Muscle layer of colon (tissue), 2 donors: Measurements from ENCODE around the gene SUCNR1.

Experiments
- H3K27ac ChIP-seq: one replicate; pipeline ENCODE4 v1.7.0; 2013; ENCODE audit warnings: low read depth, mild to moderate bottlenecking, low read length, moderate library complexity
- H3K27me3 ChIP-seq, 2 donors: one replicate each; pipeline ENCODE4 v1.7.0; 2013; ENCODE audit warnings: low read length in 2 of 2, mild to moderate bottlenecking in 2 of 2; ENCODE audit not compliant: insufficient read depth in 2 of 2, control insufficient read depth in 1 of 2
- H3K36me3 ChIP-seq: one replicate; pipeline ENCODE4 v1.7.0; 2013; ENCODE audit warnings: mild to moderate bottlenecking, low read length; ENCODE audit not compliant: insufficient read depth
- H3K4me1 ChIP-seq: one replicate; pipeline ENCODE4 v1.7.0; 2013; ENCODE audit warnings: mild to moderate bottlenecking, low read length; ENCODE audit not compliant: insufficient read depth
- H3K4me3 ChIP-seq, 2 donors: one replicate each; pipeline ENCODE4 v1.7.0; 2013; ENCODE audit warnings: low read length in 2 of 2, low read depth in 1 of 2, mild to moderate bottlenecking in 1 of 2, moderate library complexity in 1 of 2
- H3K9ac ChIP-seq: one replicate; pipeline ENCODE4 v1.7.0; 2013; ENCODE audit warnings: low read length
- H3K9me3 ChIP-seq: one replicate; pipeline ENCODE4 v1.7.0; 2013; ENCODE audit warnings: mild to moderate bottlenecking, low read length
- donor health status: abdominal sarcoma.
- donor health status: Adenocarcinoma of cecum.

Gene SUCNR1

DNA sequence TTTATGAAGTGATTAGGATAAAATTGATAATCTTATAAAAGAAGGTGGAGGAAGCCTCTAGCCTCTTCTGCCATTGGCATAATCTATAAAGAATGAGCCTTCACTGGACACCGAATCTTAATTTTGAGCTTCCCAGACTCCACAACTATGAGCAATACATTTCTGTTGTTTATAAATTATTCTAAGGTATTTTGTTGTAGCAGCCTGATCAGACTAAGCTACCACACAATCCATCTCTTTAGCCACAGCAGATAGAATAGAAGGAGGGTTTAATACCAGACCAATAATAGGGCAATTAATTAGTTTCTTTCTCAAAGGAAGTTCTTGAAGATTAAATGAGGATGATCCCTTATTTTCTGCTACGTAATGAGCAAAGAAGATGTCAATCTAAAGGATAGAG lies 33.3 kb downstream of the SUCNR1 start:
- H3K4me3 ChIP-seq: no peak overlapping the region
- H3K36me3 ChIP-seq: no peaks in the 10 kb centered on the region
- no peak overlapping the region for H3K27ac ChIP-seq
- H3K9ac ChIP-seq: no peak overlapping the region
- H3K27me3 ChIP-seq: no peaks in the 10 kb centered on the region
- no peaks in the 10 kb centered on the region for H3K9me3 ChIP-seq
- peaks cover 28% of the 10 kb centered on the region for H3K4me1 ChIP-seq

DNA sequence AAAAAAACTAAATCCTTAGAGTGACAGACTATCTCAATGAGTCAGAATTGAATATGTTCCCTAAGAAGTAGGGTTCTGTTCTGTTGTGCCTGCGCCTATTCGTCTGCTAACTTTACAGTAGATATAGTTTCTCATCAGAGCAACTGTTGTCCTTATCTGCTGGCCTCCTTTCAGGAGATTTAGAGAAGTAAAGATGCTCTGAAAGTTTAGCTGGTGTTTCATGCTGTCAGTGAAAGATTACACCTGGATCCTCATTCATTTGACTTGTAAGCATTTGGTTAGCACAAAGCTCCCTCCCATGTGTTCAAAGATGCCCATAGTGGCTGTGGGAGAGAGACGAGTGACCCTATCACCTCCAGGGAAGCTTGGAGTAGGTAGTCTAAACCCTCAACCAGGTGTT lies 35.0 kb downstream of the SUCNR1 start:
- H3K4me3 ChIP-seq: no peak overlapping the region
- no peaks in the 10 kb centered on the region for H3K36me3 ChIP-seq
- no peak overlapping the region for H3K27ac ChIP-seq
- H3K27me3 ChIP-seq: no peaks in the 10 kb centered on the region
- peaks cover 11% of the 10 kb centered on the region for H3K4me1 ChIP-seq
- no peaks in the 10 kb centered on the region for H3K9me3 ChIP-seq
- no peak overlapping the region for H3K9ac ChIP-seq

DNA sequence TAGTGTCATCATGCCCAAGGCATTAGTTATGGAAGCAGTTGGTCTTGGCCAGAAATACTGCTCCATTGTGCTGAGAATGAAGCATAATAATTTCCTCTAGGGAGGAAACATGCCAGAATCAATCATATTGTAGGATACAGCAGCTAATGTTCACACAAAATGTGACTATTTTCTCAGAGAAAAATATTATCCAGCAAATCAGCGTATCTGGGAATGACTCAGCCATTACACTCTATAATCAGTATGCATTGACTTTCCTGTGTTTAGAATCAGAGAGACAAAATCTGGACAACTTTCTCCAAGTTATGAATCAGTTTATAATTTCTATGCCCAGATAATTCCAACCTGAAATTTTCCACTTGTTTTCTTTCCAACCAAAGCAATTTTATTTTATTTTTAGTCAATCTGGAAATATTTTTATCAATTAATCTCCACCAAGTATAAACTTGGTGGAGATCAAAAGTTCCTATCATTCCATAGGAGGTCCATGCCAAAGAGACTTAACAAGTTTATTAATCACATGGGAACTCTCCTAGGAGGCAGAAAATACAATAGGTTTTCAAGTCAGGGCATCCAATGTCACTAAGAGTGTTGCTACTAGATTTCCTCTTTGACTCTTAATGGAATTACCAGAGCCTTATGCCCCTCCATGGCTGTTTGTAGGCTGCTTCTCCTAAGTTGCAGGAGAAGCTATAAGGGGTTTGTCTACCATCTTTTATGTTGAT lies 36.4 kb downstream of the SUCNR1 start:
- H3K27ac ChIP-seq: no peak overlapping the region

DNA sequence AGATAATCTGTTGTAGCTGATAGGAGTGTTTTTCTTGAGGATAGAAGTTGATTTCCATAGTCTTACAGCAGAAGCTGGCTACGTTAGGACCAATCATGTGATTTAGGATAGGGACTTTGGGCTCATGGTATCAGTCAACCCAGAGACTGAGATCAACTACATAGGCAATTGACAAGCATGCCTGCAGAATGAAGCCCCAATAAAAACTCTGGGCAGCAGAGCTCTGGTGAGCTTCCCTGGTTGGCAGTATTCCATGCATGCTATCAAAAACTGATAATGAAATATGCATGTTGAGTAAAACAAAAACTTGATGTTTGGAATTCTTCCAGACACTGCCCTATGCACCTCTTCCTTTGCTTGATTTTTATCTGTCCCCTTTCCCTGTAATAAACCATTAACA lies 38.0 kb downstream of the SUCNR1 start:
- Histone ChIP-seq H3K9ac (no peak overlapping the region), H3K27me3 (no peaks in the 10 kb centered on the region), H3K27ac (no peak overlapping the region), H3K36me3 (no peaks in the 10 kb centered on the region), H3K4me1 (no peaks in the 10 kb centered on the region), H3K4me3 (no peak overlapping the region), H3K9me3 (no peaks in the 10 kb centered on the region)

More for the DNA sequence above, 36.4 kb downstream of the SUCNR1 start:
- Histone ChIP-seq H3K9ac (no peak overlapping the region), H3K36me3 (no peaks in the 10 kb centered on the region), H3K27me3 (no peaks in the 10 kb centered on the region), H3K9me3 (no peaks in the 10 kb centered on the region), H3K4me3 (no peak overlapping the region), H3K4me1 (no peaks in the 10 kb centered on the region)

DNA sequence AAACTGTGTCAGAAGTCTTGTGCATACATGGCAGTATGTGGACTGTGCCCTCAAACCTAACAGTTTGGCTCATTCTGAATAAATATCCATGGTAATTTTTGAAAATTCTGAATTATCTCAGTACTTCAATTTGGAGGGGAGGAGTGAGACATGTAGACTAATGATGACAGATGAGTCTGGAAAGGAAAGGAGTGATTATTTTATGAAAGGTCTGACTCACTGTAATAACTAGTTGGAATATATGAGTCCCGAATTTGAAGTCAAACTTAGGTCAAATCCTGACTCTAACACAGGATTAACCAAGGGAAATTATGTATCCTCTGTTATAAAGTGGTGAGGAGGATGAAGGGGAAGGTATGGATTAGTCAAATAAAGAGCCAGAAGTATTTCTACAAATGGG lies 38.6 kb downstream of the SUCNR1 start:
- Histone ChIP-seq H3K27me3 (no peaks in the 10 kb centered on the region), H3K9ac (no peak overlapping the region), H3K36me3 (no peaks in the 10 kb centered on the region), H3K4me1 (no peaks in the 10 kb centered on the region), H3K9me3 (no peaks in the 10 kb centered on the region), H3K4me3 (no peak overlapping the region), H3K27ac (no peak overlapping the region)

DNA sequence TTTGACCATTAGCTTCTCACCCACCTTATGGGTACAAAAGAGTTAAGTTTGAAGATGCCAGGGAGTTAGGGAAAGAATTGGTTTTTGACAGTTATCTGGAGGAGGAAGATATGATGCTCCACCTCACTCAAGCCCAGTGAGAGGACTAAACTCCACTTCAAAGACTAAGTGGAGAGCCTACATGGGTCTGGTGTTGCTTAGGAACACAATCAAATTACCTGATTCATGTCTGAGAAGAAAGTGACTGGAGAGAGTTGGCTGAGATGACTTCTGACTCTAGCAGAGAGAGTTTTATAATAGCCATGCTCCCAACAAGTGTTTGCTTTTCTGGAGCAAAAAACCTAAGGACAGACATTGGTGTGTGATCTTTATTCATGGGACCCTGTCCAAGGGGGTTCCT lies 43.3 kb downstream of the SUCNR1 start:
- H3K9me3 ChIP-seq: no peaks in the 10 kb centered on the region
- H3K4me3 ChIP-seq: no peak overlapping the region
- H3K27me3 ChIP-seq: no peaks in the 10 kb centered on the region
- no peak overlapping the region for H3K27ac ChIP-seq
- H3K4me1 ChIP-seq: peaks cover 5% of the 10 kb centered on the region
- H3K36me3 ChIP-seq: no peaks in the 10 kb centered on the region
- no peak overlapping the region for H3K9ac ChIP-seq

DNA sequence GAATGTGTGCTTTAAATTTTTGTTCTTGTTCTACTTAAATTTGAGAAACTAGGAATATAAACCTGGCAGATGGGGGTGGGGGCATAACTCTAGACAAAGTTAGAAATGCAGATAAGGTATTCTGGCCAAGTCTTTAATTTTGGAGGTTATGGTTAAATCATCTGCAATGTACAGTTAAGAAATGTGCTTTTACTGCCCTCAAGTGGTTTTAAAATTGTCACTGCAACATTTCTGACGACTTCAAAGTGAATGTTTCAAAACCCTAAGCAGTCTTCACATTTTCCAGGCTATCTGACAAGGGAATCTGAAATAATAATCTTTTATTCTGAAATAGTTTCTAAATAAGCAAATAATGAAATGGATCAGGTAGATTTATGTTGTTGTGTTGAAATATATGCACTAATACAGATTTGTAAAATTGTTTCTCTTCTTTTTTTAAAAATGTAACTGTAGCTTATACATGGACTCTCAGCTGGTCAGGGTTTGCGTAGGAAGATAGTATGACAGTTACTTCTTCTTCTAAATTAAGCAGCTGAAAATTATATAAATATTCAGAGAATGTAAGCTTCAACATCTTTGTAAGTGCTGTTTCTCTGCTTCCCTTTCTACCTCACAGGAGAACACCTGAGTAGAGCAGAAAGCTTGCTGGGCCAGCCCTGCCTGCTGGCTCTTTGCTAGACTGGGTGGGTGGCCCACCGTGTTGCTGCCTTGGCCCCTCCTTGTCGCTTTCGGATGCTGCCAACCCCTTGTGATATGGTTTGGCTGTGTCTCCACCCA lies 45.0 kb downstream of the SUCNR1 start:
- Histone ChIP-seq H3K36me3 (no peaks in the 10 kb centered on the region), H3K27ac (no peak overlapping the region), H3K9ac (no peak overlapping the region), H3K9me3 (no peaks in the 10 kb centered on the region), H3K27me3 (no peaks in the 10 kb centered on the region), H3K4me3 (no peak overlapping the region), H3K4me1 (peaks cover 5% of the 10 kb centered on the region)

DNA sequence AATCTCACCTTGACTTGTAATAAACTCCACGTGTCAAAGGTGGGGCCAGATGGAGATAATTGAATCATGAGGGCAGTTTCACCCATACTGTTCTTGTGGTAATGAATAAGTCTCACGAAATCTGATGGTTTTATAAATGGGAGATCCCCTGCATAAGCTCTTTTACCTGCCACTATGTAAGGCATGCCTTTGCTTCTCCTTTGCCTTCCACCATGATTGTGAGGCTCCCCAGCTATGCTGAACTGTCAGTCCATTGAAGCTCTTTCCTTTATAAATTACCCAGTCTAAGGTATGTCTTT lies 45.5 kb downstream of the SUCNR1 start:
- Histone ChIP-seq H3K36me3 (no peaks in the 10 kb centered on the region), H3K9me3 (no peaks in the 10 kb centered on the region), H3K4me3 (no peak overlapping the region), H3K27me3 (no peaks in the 10 kb centered on the region), H3K4me1 (peaks cover 9% of the 10 kb centered on the region), H3K27ac (no peak overlapping the region), H3K9ac (no peak overlapping the region)

DNA sequence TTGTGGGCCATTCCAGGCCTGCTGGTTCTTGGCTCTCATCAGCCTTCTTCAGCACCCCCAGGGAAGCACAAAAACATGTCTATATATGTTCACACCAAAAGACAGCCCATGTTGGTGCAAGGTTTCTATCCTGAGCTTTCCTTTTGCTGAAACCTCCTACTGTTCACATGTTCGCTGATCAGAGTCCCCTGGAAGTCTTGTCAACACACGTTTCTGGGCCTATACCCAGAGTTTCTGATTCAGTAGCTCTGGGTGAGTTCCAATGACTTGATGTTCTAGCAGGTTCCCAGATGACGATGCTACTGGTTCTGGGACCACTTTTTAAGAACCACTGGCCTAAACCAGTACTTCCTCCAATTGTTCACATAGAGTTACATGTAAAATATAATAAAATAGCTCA lies 46.0 kb downstream of the SUCNR1 start:
- Histone ChIP-seq H3K27ac (no peak overlapping the region), H3K36me3 (no peaks in the 10 kb centered on the region), H3K9me3 (no peaks in the 10 kb centered on the region), H3K4me1 (peaks cover 13% of the 10 kb centered on the region), H3K27me3 (no peaks in the 10 kb centered on the region), H3K4me3 (no peak overlapping the region), H3K9ac (no peak overlapping the region)

DNA sequence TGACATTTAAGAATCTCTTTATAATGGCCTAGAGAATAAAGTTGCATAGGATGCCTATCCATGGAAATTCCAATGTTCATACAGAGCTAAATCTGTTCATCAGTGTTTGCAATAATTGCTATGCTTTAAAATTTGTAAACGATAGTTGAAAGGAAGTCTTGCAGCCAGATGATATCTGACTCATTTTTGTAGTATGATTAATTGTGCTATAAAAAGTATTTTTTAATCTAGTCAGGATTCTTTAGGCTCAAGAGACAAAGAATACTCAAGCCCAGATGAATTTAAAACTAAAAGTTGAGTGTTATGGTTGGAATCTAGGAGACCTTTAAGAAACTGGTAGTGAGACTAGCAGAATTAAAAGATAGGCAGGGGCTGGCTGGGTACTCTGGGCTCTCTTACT lies 50.5 kb downstream of the SUCNR1 start:
- H3K4me3 ChIP-seq: no peak overlapping the region
- no peaks in the 10 kb centered on the region for H3K27me3 ChIP-seq
- H3K9me3 ChIP-seq: no peaks in the 10 kb centered on the region
- no peak overlapping the region for H3K27ac ChIP-seq
- H3K9ac ChIP-seq: no peak overlapping the region
- H3K4me1 ChIP-seq: peaks cover 27% of the 10 kb centered on the region
- no peaks in the 10 kb centered on the region for H3K36me3 ChIP-seq

DNA sequence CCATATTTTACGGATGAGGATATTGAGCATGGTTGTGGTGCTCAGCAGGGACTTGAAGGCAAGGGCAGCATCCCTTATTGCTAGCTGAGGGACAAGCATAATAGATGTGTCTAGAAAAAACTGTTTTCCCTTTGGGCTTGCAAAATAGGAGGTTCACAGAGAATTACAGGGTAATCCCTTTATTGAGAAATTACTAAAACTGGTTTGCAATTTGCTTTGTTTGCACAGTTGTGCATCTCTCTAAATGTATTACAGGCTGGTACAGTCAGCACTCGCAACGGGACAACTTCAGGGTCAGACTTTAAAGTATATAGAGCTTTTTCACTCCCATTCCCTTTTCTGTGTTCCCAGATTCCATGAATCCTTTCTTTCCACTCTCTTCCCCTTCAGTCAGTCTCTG lies 51.3 kb downstream of the SUCNR1 start:
- Histone ChIP-seq H3K4me1 (peaks cover 27% of the 10 kb centered on the region), H3K27me3 (no peaks in the 10 kb centered on the region), H3K27ac (no peak overlapping the region), H3K4me3 (no peak overlapping the region), H3K9me3 (no peaks in the 10 kb centered on the region), H3K9ac (no peak overlapping the region), H3K36me3 (no peaks in the 10 kb centered on the region)

DNA sequence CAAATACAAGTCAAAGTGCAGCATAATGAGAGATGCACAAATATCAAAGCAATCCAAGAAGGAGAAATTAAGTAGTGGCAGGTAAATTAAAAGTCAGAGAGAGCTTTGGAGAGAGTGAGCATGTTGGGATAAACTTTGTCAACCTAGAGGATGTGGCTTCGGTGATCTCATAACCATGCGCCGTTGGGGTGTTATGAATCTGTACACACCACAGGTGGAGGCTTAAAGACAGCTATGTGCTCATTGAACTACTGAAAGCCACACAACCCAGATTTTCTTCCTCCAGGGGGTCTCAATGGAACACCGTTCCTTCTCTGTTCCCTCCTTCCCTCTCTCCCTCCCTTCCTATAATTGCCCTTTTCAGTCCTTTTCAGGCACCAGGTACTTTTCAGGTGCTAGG lies 52.0 kb downstream of the SUCNR1 start:
- Histone ChIP-seq H3K27ac (no peak overlapping the region), H3K4me3 (no peak overlapping the region), H3K9me3 (no peaks in the 10 kb centered on the region), H3K9ac (no peak overlapping the region), H3K4me1 (peaks cover 27% of the 10 kb centered on the region), H3K27me3 (no peaks in the 10 kb centered on the region), H3K36me3 (no peaks in the 10 kb centered on the region)
